H1 (cell line): ENCODE data around the gene FAM181A. TPM values are rescaled to one million over a fixed set of nuclear protein-coding genes. Genes with fewer than 3 reads are reported as not detected.

Experiments used
- CTCF ChIA-PET: fragments of 300-600 bp; sonication (Branson Sonifier 250); formaldehyde crosslinking; loops from one replicate; lab custom pipeline; 2021; ENCODE audit not compliant: partially characterized antibody; lab: Charles Lee
- POLR2A ChIA-PET: fragments of 300-600 bp; sonication (Branson Sonifier 250); formaldehyde crosslinking; loops from one replicate; lab custom pipeline; 2021; ENCODE audit warnings: inconsistent platforms; ENCODE audit not compliant: partially characterized antibody; lab: Charles Lee
- DNase-seq, 2 experiments: peaks; one replicate each; pipeline versions ENCODE4 v3.0.0 to v3.0.0-alpha.2; 2010 to 2022; ENCODE audit warnings: low spot score in 2 of 2, low read depth in 1 of 2, mixed read lengths in 1 of 2
- FAIRE-seq: peaks from 2 replicates; lab custom pipeline; 2011; peaks lifted over from hg19 to GRCh38; lab: Jason Lieb, UNC
- H2AFZ ChIP-seq: 2 replicates; pipeline ENCODE4 v1.8.1; 2012; ENCODE audit warnings: low read length, inconsistent platforms
- H2AK5ac ChIP-seq: 2 replicates; pipeline ENCODE4 v1.6.1; 2013; ENCODE audit warnings: low read depth, low read length
- H2BK120ac ChIP-seq: replicated peaks from 2 replicates; pipeline ENCODE3; 2013; ENCODE audit warnings: low read depth, low read length, inconsistent platforms
- H2BK12ac ChIP-seq: 2 replicates; pipeline ENCODE4 v1.6.1; 2013; ENCODE audit warnings: low read depth, low read length
- H2BK15ac ChIP-seq: 2 replicates; pipeline ENCODE4 v1.6.1; 2013; ENCODE audit warnings: low read length
- H2BK20ac ChIP-seq: 2 replicates; pipeline ENCODE4 v1.6.1; 2013; ENCODE audit warnings: low read length
- H2BK5ac ChIP-seq: 2 replicates; pipeline ENCODE4 v1.6.1; 2013; ENCODE audit warnings: low read depth, low read length
- H3K14ac ChIP-seq: 2 replicates; pipeline ENCODE4 v1.6.1; 2013; ENCODE audit warnings: inconsistent platforms; ENCODE audit not compliant: insufficient read length
- H3K18ac ChIP-seq: 2 replicates; pipeline ENCODE4 v1.6.1; 2013; ENCODE audit warnings: low read length; ENCODE audit errors: extremely low read depth
- H3K23ac ChIP-seq: 2 replicates; pipeline ENCODE4 v1.6.1; 2013; ENCODE audit warnings: inconsistent platforms; ENCODE audit not compliant: insufficient read length
- H3K23me2 ChIP-seq: 2 replicates; pipeline ENCODE4 v1.6.1; 2013; ENCODE audit warnings: low read depth, low read length
- H3K27ac ChIP-seq: 2 replicates; pipeline ENCODE4 v1.6.1; 2011; ENCODE audit warnings: low read depth, low read length, inconsistent platforms
- H3K27me3 ChIP-seq, 4 experiments: replicated peaks in 1 of 4; 1 replicate in 1 of 4; 2 replicates in 3 of 4; pipeline versions ENCODE4 v1.6.1 to v1.8.1; 2011 to 2013; ENCODE audit warnings: low read length in 3 of 4, mild to moderate bottlenecking in 3 of 4, inconsistent platforms in 2 of 4, mixed read lengths in 2 of 4, moderate library complexity in 1 of 4; ENCODE audit not compliant: control insufficient read depth in 3 of 4, insufficient read depth in 3 of 4; ENCODE audit errors: extremely low read depth in 1 of 4
- H3K36me3 ChIP-seq, 4 experiments: 2 replicates each; pipeline versions ENCODE4 v1.6.1 to v1.8.1; 2011 to 2013; ENCODE audit warnings: mild to moderate bottlenecking in 4 of 4, low read length in 3 of 4, moderate library complexity in 2 of 4, control low read depth in 1 of 4, inconsistent platforms in 1 of 4; ENCODE audit not compliant: insufficient read depth in 4 of 4, control insufficient read depth in 2 of 4
- H3K4ac ChIP-seq: replicated peaks from 2 replicates; pipeline ENCODE3; 2013; ENCODE audit warnings: low read length, low read depth, mixed read lengths, inconsistent platforms; ENCODE audit not compliant: insufficient read length
- H3K4me1 ChIP-seq, 4 experiments: replicated peaks in 1 of 4; 1 replicate in 1 of 4; 2 replicates in 3 of 4; pipeline versions ENCODE4 v1.6.1 to v1.8.1; 2011 to 2013; ENCODE audit warnings: low read length in 3 of 4, inconsistent platforms in 2 of 4, mixed read lengths in 1 of 4; ENCODE audit not compliant: insufficient read depth in 4 of 4, control insufficient read depth in 3 of 4
- H3K4me2 ChIP-seq, 2 experiments: 2 replicates each; pipeline versions ENCODE4 v1.6.1 to v1.8.1; 2011 to 2013; ENCODE audit warnings: low read depth in 2 of 2, low read length in 2 of 2, control low read depth in 1 of 2, inconsistent platforms in 1 of 2, mild to moderate bottlenecking in 1 of 2; ENCODE audit not compliant: insufficient read depth in 1 of 2
- H3K4me3 ChIP-seq, 4 experiments: fragments of 200-600, 300-600 bp in 1 of 4; sonication (generic), shearing (Covaris generic), sonication (Bioruptor Twin) in 1 of 4; 2 replicates each; pipeline versions ENCODE4 v1.5.1 to v1.8.1; 2011 to 2016; ENCODE audit warnings: low read length in 4 of 4, low read depth in 3 of 4, control low read depth in 2 of 4, inconsistent platforms in 2 of 4, mild to moderate bottlenecking in 2 of 4, mixed read lengths in 1 of 4, moderate library complexity in 1 of 4; ENCODE audit not compliant: insufficient read depth in 2 of 4; ENCODE audit errors: extremely low read depth in 1 of 4
- H3K56ac ChIP-seq: replicated peaks from 2 replicates; pipeline ENCODE3; 2013; ENCODE audit warnings: low read depth, mild to moderate bottlenecking, mixed read lengths, low read length, inconsistent platforms; ENCODE audit not compliant: insufficient read length
- H3K79me1 ChIP-seq: 2 replicates; pipeline ENCODE4 v1.6.1; 2013; ENCODE audit warnings: low read depth, low read length, control low read depth
- H3K79me2 ChIP-seq, 2 experiments: 2 replicates each; pipeline versions ENCODE4 v1.6.1 to v1.8.1; 2012 to 2013; ENCODE audit warnings: low read length in 2 of 2, mild to moderate bottlenecking in 2 of 2, inconsistent platforms in 1 of 2; ENCODE audit not compliant: insufficient read depth in 2 of 2, control insufficient read depth in 1 of 2
- H3K9ac ChIP-seq, 4 experiments: replicated peaks in 1 of 4; 1 replicate in 1 of 4; 2 replicates in 3 of 4; pipeline versions ENCODE4 v1.6.1 to v1.8.1; 2011 to 2013; ENCODE audit warnings: low read depth in 3 of 4, low read length in 3 of 4, control low read depth in 2 of 4, mild to moderate bottlenecking in 2 of 4, moderate library complexity in 2 of 4, inconsistent platforms in 1 of 4; ENCODE audit errors: extremely low read depth in 1 of 4
- H3K9me3 ChIP-seq, 2 experiments: 2 replicates each; pipeline versions ENCODE4 v1.6.1 to v1.8.1; 2012 to 2013; ENCODE audit warnings: mild to moderate bottlenecking in 2 of 2, moderate library complexity in 2 of 2, control low read depth in 1 of 2, inconsistent platforms in 1 of 2, low read depth in 1 of 2, low read length in 1 of 2, mixed read lengths in 1 of 2; ENCODE audit not compliant: insufficient read depth in 2 of 2
- H4K20me1 ChIP-seq, 2 experiments: replicated peaks in 1 of 2; 2 replicates each; pipeline versions ENCODE3 to v1.8.1; 2011 to 2013; ENCODE audit warnings: inconsistent platforms in 2 of 2, low read length in 2 of 2, mild to moderate bottlenecking in 1 of 2; ENCODE audit not compliant: insufficient read depth in 2 of 2, control insufficient read depth in 1 of 2
- H4K5ac ChIP-seq: 2 replicates; pipeline ENCODE4 v1.6.1; 2013; ENCODE audit warnings: low read length, low read depth, mixed read lengths, inconsistent platforms; ENCODE audit not compliant: insufficient read length
- H4K8ac ChIP-seq: 2 replicates; pipeline ENCODE4 v1.8.0; 2013; ENCODE audit warnings: mild to moderate bottlenecking, moderate library complexity, low read length, inconsistent platforms; ENCODE audit not compliant: insufficient read depth; ENCODE audit errors: extremely low read depth
- H4K91ac ChIP-seq: replicated peaks from 2 replicates; pipeline ENCODE3; 2013; ENCODE audit warnings: low read length, mixed read lengths, inconsistent platforms; ENCODE audit not compliant: insufficient read length
- BCL11A ChIP-seq, 2 experiments: IDR thresholded peaks; one replicate each; pipeline ENCODE4 v1.6.1; 2011; ENCODE audit warnings: low read depth in 2 of 2, low read length in 2 of 2, mild to moderate bottlenecking in 2 of 2
- CTCF ChIP-seq, 3 experiments: IDR thresholded peaks; 1 replicate in 2 of 3; 2 replicates in 1 of 3; pipeline versions ENCODE4 v1.5.1 to v1.6.1; 2011; ENCODE audit warnings: low read length in 3 of 3, mild to moderate bottlenecking in 3 of 3, inconsistent platforms in 2 of 3, low read depth in 1 of 3, moderate library complexity in 1 of 3; ENCODE audit not compliant: insufficient read depth in 1 of 3; ENCODE audit errors: control extremely low read depth in 1 of 3
- GTF2F1 ChIP-seq: IDR thresholded peaks from 2 replicates; pipeline ENCODE4 v1.6.1; 2012; ENCODE audit warnings: low read depth, low read length, improper control_type of control experiment, borderline replicate concordance
- PHF8 ChIP-seq: fragments of 200-600 bp; sonication (generic); conservative IDR thresholded peaks from 2 replicates; pipeline ENCODE4 v1.7.1; 2012; ENCODE audit warnings: low read depth, mild to moderate bottlenecking, inconsistent platforms, low read length, moderate library complexity
- RAD21 ChIP-seq, 2 experiments: IDR thresholded peaks in 1 of 2; conservative IDR thresholded peaks in 1 of 2; 2 replicates each; pipeline ENCODE4 v1.6.1; 2011; ENCODE audit warnings: low read depth in 2 of 2, low read length in 2 of 2, improper control_type of control experiment in 1 of 2, inconsistent platforms in 1 of 2, mild to moderate bottlenecking in 1 of 2, moderate library complexity in 1 of 2
- SIX5 ChIP-seq: IDR thresholded peaks from 2 replicates; pipeline ENCODE4 v1.6.1; 2011; ENCODE audit warnings: mild to moderate bottlenecking, low read depth, low read length
- SP1 ChIP-seq: IDR thresholded peaks from 2 replicates; pipeline ENCODE4 v1.6.1; 2011; ENCODE audit warnings: low read depth, low read length
- SP4 ChIP-seq: IDR thresholded peaks from 2 replicates; pipeline ENCODE4 v1.6.1; 2012; ENCODE audit warnings: low read length, inconsistent platforms
- TAF1 ChIP-seq: IDR thresholded peaks from 2 replicates; pipeline ENCODE4 v1.6.1; 2011; ENCODE audit warnings: mild to moderate bottlenecking, low read depth, low read length
- WGBS, 2 experiments: shearing (Covaris generic) in 1 of 2; methylation state at CpG; one replicate each; pipeline versions ENCODE4 v1.1.6 to v1.1.7; 2013 to 2015; ENCODE audit warnings: low lambda C conversion rate in 2 of 2, mixed read lengths in 2 of 2, inconsistent platforms in 1 of 2, low coverage in 1 of 2, missing lambda C conversion rate in 1 of 2; ENCODE audit not compliant: insufficient replicate concordance in 2 of 2, insufficient coverage in 1 of 2, insufficient read length in 1 of 2; ENCODE audit errors: extremely low coverage in 1 of 2, missing lambda C conversion rate in 1 of 2; 5-methylcytosine and 5-hydroxymethylcytosine counted together
- polyA plus RNA-seq, 7 experiments: library from polyadenylated mRNA; depleted of rRNA in 3 of 7; stranded (reverse) in 5 of 7; unstranded in 2 of 7; fragments of >200 nt in 5 of 7; fragments of 200-250 nt in 2 of 7; gene quantifications; 1 replicate in 5 of 7; 2 replicates in 1 of 7; 4 replicates in 1 of 7; pipeline versions ENCODE4 v1.2.1 to v1.2.3, GENCODE V29; 2011 to 2013; ENCODE audit warnings: missing spikeins in 2 of 7, mixed read lengths in 2 of 7
- total RNA-seq: library from RNA; stranded (reverse); fragmentation: NEBNext Ultra II Directional; extraction: Animal tissue kit (Norgen Biotek cat#: 25700); gene quantifications from 2 replicates; pipeline ENCODE4 v1.2.1, GENCODE V29; 2021

The FAM181A gene
- total and polyA plus RNA-seq, 2 of the 8 experiments (the other 6 are each of a cell fraction or from before 2014, with no cell fraction given) = not detected

GRCh38 chr14:93951635-93952540 lies 24.7 kb downstream of the FAM181A start:
- H2BK5ac ChIP-seq = no peak overlapping the region
- ChIA-PET CTCF (interaction anchor here (0.6 to 20.5 kb wide), 13 partner anchors 9 to 337 kb away, joined by 3 to 484 read pairs (median 4); partner anchors contain the start of genes ASB2 and CCDC197), POLR2A (interaction anchor here (1.5 kb wide), 1 partner anchor 18 kb away, joined by 4 read pairs; no protein-coding TSS in a partner anchor)
- no peak overlapping the region for H3K27ac ChIP-seq
- no peak overlapping the region for H3K14ac ChIP-seq
- H3K56ac ChIP-seq = no peak overlapping the region
- H3K4me2 ChIP-seq = no peak overlapping the region
- no peaks in the 10 kb centered on the region; a peak in 1 of 8 replicates for H3K36me3 ChIP-seq
- no peak overlapping the region for H2AFZ ChIP-seq
- H4K5ac ChIP-seq = no peak overlapping the region
- no peaks in the 10 kb centered on the region for H3K23me2 ChIP-seq
- DNase-seq = no peak
- no peak overlapping the region for H4K91ac ChIP-seq
- no peaks in the 10 kb centered on the region for H3K27me3 ChIP-seq
- no peaks in the 10 kb centered on the region for H3K9me3 ChIP-seq
- no peak overlapping the region for H2BK15ac ChIP-seq
- no peak overlapping the region; the same call in 1 of the 2 replicates for H2AK5ac ChIP-seq
- no peaks in the 10 kb centered on the region for H3K79me2 ChIP-seq
- H4K20me1 ChIP-seq = no peaks in the 10 kb centered on the region
- no peaks in the 10 kb centered on the region for H3K79me1 ChIP-seq
- H3K4me1 ChIP-seq = peaks cover 0 to 12% (median 4%) of the 10 kb centered on the region in 4 experiments; a peak in 3 of 7 replicates
- H2BK20ac ChIP-seq = no peak overlapping the region
- H3K4me3 ChIP-seq = no peak overlapping the region
- H4K8ac ChIP-seq = no peak overlapping the region
- H3K23ac ChIP-seq = no peak overlapping the region
- H2BK120ac ChIP-seq = no peak overlapping the region
- no peak overlapping the region for H3K18ac ChIP-seq
- H3K4ac ChIP-seq = no peak overlapping the region
- FAIRE-seq = no peak
- H3K9ac ChIP-seq = no peak overlapping the region
- WGBS, 2 experiments = 84% methylated on average over 7 of the region's 7 CpGs; no CpG with 5 or more reads in 1 of the 2 experiments
- no peak overlapping the region for H2BK12ac ChIP-seq
- no peak for TF ChIP-seq CTCF (IDR thresholded peaks at IDR 0.05; ENCODE audit: control extremely low read depth in 1 of 3, insufficient read depth in 1 of 3, low read depth in 1 of 3, low read length in 3 of 3)
- no peak for TF ChIP-seq SIX5
- TF ChIP-seq BCL11A (IDR thresholded peaks at IDR 0.05; ENCODE audit: low read depth in 2 of 2, low read length in 2 of 2) = no peak
- no peak for TF ChIP-seq SP1
- no peak for TF ChIP-seq TAF1
- TF ChIP-seq SP4 = no peak
- no peak for TF ChIP-seq PHF8
- no peak for TF ChIP-seq RAD21 (IDR thresholded peaks at IDR 0.05 in 1 of 2, conservative IDR thresholded peaks at IDR 0.05 in 1 of 2; ENCODE audit: low read depth in 2 of 2, low read length in 2 of 2)
- TF ChIP-seq GTF2F1 = no peak
